GM19328 (cell line): ENCODE measurements around the gene TRMT13.
A peak's percentile ranks its signal among the peaks of the same experiment; 100 is the strongest.
"Not testable (repeated sequence)": the region's sequence is repeated elsewhere in the genome, so short reads cannot be mapped to it uniquely, and the experiment has no call there.

Source experiments
- ATAC-seq: cut with Tn5 transposase; IDR thresholded peaks from one replicate; pipeline ENCODE4 v1.9.1; 2021; ENCODE audit warnings: mild to moderate bottlenecking, moderate library complexity; ENCODE audit not compliant: unreplicated experiment

TRMT13 gene

GRCh38 chr1:100152271-100152670 lies 19.3 kb downstream of the TRMT13 start:
- peak; percentile 63 for ATAC-seq

- ATAC-seq: no peak
These were observed 29.9 kb downstream of the TRMT13 start for GRCh38 chr1:100162881-100163280.

- ATAC-seq: no peak
These were observed 31.3 kb downstream of the TRMT13 start for GRCh38 chr1:100164216-100164615.

- no peak for ATAC-seq
These were observed 31.7 kb downstream of the TRMT13 start for GRCh38 chr1:100164702-100165101.

GRCh38 chr1:100168051-100168450 lies 35.1 kb downstream of the TRMT13 start:
- no peak for ATAC-seq

- ATAC-seq: no peak
These were observed 44.5 kb downstream of the TRMT13 start for GRCh38 chr1:100177295-100178041.

- ATAC-seq: no peak
These were observed 45.1 kb downstream of the TRMT13 start, which contains the start of gene LRRC39 for GRCh38 chr1:100178091-100178490. LRRC39 (minus strand) TSS chr1:100178256; CDS start chr1:100168516, 9,740 bp downstream.

GRCh38 chr1:100183370-100183769 lies 50.4 kb downstream of the TRMT13 start:
- no peak for ATAC-seq

GRCh38 chr1:100184536-100184935 lies 51.6 kb downstream of the TRMT13 start:
- peak; percentile 62 for ATAC-seq

GRCh38 chr1:100187912-100188311 lies 54.9 kb downstream of the TRMT13 start:
- no peak for ATAC-seq

GRCh38 chr1:100188617-100189016 lies 55.7 kb downstream of the TRMT13 start:
- ATAC-seq: peak; percentile 54

- no peak for ATAC-seq
These were observed 65.6 kb downstream of the TRMT13 start for GRCh38 chr1:100198596-100198995.

- not testable (repeated sequence) for ATAC-seq
These were observed 67.1 kb downstream of the TRMT13 start for GRCh38 chr1:100200060-100200459.
